HUES48 (cell line): Measurements from ENCODE around the gene IFRD2.
A peak's percentile ranks its signal among the peaks of the same experiment; 100 is the strongest.

Experiments used
- H3K27ac ChIP-seq: one replicate; pipeline ENCODE4 v1.7.0; 2013; ENCODE audit warnings: low read depth, low read length, inconsistent platforms
- H3K27me3 ChIP-seq: 2 replicates; pipeline ENCODE4 v1.6.1; 2013; ENCODE audit warnings: mild to moderate bottlenecking, low read length; ENCODE audit not compliant: control insufficient read depth, insufficient read depth
- H3K36me3 ChIP-seq: 2 replicates; pipeline ENCODE4 v1.6.1; 2013; ENCODE audit warnings: low read length; ENCODE audit not compliant: control insufficient read depth, insufficient read depth
- H3K4me1 ChIP-seq: 2 replicates; pipeline ENCODE4 v1.6.1; 2013; ENCODE audit warnings: mild to moderate bottlenecking, low read length; ENCODE audit not compliant: control insufficient read depth, insufficient read depth
- H3K4me3 ChIP-seq: 2 replicates; pipeline ENCODE4 v1.5.1; 2013; ENCODE audit warnings: mild to moderate bottlenecking, low read depth, low read length
- H3K9ac ChIP-seq: 2 replicates; pipeline ENCODE4 v1.6.1; 2013; ENCODE audit warnings: mild to moderate bottlenecking, low read depth, low read length, moderate library complexity
- H3K9me3 ChIP-seq: 2 replicates; pipeline ENCODE4 v1.6.1; 2013; ENCODE audit warnings: low read length; ENCODE audit not compliant: control insufficient read depth, insufficient read depth

The IFRD2 gene

DNA sequence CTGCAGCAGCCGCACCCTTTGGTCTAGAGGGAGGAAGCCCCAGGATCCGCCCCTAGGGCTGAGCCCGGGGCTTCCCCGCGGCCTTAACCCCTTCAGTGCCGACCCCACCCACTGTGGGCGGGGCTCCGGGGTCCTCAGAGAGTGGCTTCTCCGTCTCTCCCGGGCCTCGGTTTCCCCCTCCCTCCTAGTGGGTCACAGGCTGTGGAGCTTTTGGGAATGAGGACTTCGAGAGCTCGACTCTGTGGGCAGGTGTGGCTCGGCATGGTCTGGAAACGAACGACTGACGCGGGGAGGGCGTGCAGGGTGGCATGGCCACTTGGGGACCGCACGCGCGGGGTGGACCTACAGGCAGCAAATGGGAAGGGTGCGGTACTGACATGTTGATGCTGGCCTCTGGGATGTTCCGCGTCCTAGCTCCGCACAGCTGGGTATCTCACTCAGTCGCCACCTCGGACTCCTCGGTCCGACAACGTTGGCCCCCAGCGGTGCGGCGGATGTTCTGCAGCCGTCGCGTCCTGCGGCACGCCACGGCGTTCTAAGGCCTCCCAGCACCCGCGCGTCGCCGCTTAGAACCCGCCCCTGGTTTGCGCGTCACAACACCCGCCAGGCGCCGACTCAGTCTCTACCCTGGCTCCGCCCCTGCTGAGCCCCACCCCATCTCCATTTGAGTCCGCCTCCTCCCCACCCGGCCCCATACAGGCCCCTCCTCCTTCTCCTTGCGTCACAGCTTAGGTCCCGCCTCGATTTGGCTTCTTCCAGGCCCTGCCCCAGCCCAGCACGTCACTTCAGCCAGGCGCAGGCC is 6.8 kb upstream of the IFRD2 start, which contains the start of the genes HYAL3 and NAA80:
TSS of gene HYAL3 (minus strand) at position 570 of the 802 bp plus-strand sequence. CDS start 3,803 bp downstream, outside the sequence.
TSS of gene NAA80 (minus strand) at position 570 of the 802 bp plus-strand sequence. CDS start 1,942 bp downstream, outside the sequence.
- Histone ChIP-seq H3K27me3 (no peaks in the 10 kb centered on the region), H3K4me1 (peaks cover 5% of the 10 kb centered on the region; the same call in 1 of the 2 replicates), H3K9me3 (no peaks in the 10 kb centered on the region), H3K9ac (peak within 1 kb of the TSS; percentile 69), H3K4me3 (peak within 1 kb of the TSS; percentile 100), H3K36me3 (no peaks in the 10 kb centered on the region), H3K27ac (peak within 1 kb of the TSS; percentile 78)

DNA sequence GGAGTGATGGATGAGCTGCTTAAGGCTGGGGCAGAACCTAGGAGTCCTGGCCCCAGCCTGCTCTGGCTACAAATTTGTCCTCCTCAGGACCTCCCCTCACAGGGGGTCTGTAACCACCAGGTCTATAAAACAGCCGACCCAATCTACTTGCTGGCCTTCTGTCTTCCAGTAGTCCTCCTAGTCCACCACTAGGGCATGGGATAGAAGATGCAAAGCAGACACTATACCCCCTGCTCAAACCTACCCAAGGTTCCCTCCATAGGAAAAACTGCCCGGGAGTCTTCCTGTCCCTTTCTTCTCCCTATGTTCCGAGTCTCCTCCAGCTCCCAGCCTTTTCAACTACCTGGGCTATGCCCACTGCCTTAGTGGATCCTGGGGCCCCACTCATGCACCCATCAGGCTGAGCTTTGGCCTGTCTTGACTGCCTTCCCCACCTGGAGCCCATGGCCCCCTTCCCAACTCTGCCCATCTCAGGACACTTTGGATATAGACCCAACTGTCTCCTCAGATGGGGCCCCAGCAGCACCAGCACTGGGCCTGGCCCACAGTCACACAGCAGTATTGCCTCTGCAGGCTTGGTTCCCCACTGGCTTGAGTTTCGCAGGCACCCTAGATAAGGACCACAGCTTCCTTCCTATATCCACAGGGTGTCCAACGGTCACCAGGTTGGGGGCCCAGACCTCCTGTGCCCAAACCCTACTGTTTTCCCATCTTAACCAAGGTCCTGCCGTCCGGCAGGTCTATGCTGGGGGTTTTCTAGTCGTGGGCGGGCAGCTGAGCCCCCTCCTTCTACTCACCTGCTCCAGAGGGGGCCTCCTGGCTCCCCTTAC is 5.9 kb upstream of the IFRD2 start:
- Histone ChIP-seq H3K4me1 (peaks cover 5% of the 10 kb centered on the region; the same call in 1 of the 2 replicates), H3K36me3 (no peaks in the 10 kb centered on the region), H3K9me3 (no peaks in the 10 kb centered on the region), H3K4me3 (peak overlapping the region; percentile 100), H3K9ac (no peak overlapping the region), H3K27ac (no peak overlapping the region), H3K27me3 (no peaks in the 10 kb centered on the region)

DNA sequence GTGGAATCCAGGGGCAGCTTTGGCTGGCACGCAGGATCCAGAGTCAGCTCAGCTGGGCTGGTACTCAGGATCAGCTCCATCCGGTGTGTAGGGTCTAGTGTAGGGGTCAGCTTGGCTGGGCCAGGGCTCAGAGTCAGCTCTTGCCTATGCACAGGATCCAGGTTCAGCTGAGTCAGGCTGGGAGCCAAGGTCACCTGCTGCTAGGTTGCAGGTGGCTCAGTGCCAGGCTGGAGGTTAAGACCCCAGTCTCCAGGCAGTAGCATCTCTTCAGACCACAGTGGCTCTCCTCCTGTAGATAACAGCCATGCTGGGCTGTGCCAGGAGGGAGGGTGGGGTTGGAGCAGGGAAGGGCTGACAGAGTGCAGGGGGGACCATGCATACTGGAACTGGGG is 5.2 kb upstream of the IFRD2 start:
- Histone ChIP-seq H3K9me3 (no peaks in the 10 kb centered on the region), H3K4me1 (peaks cover 7% of the 10 kb centered on the region; the same call in 1 of the 2 replicates), H3K27me3 (no peaks in the 10 kb centered on the region), H3K36me3 (no peaks in the 10 kb centered on the region), H3K9ac (no peak overlapping the region), H3K4me3 (no peak overlapping the region), H3K27ac (no peak overlapping the region)

DNA sequence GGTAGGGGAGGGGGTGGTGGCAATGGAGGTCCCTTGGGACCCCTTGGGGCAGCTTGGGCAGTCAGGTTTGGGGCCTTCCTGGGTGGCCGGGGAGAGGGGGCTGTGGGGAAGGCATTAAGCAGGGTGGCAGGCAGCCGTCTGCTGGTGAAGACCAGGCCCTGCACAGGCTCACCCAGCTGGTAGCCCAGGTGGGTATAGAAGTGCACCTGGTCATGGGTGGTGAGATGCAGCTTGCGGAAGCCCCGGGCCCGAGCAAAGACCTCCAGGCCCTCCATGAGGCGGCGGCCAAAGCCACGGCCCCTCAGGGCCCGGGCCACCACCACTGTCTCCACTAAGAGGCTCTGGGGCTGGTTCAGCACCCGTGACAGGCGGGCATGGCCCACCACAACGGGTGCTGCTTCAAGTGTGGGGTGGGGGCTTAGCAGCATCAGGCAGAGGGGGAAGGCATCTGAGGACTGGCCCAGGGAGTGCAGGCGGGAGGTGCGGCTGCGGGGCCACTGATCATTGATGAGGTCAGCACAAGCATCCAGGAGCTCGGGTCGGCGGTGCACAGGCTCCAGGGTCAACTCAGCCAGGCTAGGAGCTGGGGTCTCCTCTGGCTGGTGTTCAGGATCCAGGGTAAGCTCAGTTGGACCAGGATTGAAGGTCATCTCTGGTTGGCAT is 4.6 kb upstream of the IFRD2 start:
- Histone ChIP-seq H3K9ac (no peak overlapping the region), H3K36me3 (no peaks in the 10 kb centered on the region), H3K9me3 (no peaks in the 10 kb centered on the region), H3K27me3 (no peaks in the 10 kb centered on the region), H3K4me1 (peaks cover 7% of the 10 kb centered on the region; the same call in 1 of the 2 replicates), H3K4me3 (no peak overlapping the region), H3K27ac (no peak overlapping the region)

DNA sequence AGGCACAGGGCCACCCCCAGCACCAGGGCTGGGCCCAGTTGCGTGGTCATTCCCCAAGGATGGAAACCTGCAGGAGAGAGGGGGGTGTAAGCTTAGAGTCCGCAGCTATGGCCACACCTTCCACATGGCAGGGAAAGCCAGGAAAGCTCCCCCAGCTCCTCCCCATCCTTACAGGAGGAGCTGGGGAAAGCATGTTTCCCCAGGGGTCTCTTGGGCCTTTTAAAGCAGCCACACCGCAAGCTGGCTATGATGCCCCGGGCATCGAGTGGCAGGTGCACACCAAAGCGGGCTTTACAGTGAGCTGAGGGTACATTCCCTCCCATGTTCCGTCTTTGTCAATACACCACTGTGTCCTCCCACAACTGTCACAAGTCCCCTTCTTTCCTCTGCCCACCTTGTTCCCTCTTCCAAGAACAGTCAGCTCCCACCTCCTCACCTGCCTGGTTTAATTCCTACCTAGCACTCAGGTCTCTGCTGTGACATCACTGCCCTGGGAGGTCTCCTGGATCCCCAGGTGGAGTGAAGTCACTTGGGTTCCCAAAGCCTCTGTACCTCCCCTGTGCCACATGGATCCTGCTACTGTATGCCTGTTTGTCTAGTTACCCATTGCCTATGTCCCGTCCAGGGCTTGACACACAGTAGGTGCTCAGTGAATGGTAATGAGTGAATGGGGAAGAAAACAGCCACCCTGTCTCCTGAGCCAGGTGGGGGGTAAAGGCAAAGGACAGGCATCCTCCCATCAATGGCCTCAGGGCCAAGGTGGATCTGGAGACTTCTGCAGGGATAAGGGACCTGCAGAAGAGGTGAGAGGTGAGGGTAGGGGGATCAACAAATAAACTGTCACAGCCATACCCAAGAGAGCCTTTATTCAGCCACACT is 3.6 kb upstream of the IFRD2 start:
- Histone ChIP-seq H3K4me1 (peaks cover 12% of the 10 kb centered on the region), H3K9ac (no peak overlapping the region), H3K4me3 (no peak overlapping the region), H3K27me3 (no peaks in the 10 kb centered on the region), H3K27ac (no peak overlapping the region), H3K36me3 (no peaks in the 10 kb centered on the region), H3K9me3 (no peaks in the 10 kb centered on the region)

DNA sequence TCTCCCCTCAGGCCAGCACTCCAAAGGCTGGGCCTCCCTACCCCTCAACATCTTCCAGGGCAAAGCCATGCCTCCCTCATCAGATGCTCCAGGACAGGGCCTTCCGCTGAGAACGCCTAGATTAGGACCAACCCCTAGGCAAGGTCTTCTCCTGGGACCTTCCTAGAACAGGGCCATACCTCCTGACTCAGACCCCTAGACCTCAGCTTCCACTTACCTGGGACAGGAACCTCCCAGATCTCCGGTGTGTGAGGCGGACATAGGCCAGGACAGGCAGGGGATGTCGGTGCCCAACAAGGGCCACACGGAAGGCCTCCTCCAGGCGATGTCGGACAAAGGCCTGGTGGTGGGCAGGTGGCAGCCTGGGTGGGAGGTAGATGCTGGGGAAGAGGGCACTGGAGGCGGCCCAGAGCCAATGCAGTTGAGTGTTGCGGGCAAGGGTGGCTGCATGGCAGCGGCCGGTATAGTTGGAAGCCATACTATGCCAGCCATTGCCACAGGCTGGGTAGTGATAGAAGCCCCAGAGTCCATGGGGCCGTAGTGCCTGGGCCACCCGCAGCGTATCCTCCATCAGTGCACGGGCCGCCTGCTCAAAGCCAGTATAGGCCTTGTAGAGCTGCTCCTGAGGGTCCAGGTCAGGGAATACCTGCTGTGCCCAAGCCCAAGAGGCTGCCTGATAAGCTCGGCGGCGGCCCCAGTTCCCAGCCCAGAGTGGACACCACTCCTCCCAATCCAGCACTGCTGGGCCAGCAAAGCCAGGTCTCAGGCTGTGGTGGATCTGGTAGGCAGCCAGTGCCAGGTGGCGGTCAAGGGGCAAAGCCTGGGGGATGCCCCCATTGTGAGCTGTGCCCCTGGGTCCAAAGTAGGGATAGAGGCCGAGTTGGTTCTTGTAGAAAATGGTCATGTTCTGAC is 2.5 kb upstream of the IFRD2 start:
- no peak overlapping the region for H3K9ac ChIP-seq
- H3K9me3 ChIP-seq = no peaks in the 10 kb centered on the region
- peaks cover 9% of the 10 kb centered on the region for H3K4me1 ChIP-seq

DNA sequence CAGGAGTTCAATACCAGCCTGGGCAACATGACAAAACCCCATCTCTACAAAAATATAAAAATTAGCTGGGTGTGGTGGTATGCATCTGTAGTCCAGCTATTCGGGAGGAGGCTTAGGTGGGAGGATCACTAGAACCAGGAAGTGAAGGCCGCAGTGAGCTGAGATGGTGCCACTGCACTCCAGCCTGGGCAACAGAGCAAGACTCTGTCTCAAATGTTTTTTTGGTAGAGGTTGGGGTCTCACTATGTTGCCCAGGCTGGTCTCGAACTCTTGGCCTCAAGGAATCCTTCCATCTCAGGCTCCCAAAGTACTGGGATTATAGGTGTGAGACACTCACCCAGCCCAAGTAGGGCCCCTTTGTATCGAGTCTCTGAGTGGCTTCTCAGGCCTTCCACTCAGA is 1.9 kb upstream of the IFRD2 start:
- Histone ChIP-seq H3K4me3 (no peak overlapping the region), H3K27me3 (no peaks in the 10 kb centered on the region), H3K9ac (no peak overlapping the region), H3K9me3 (no peaks in the 10 kb centered on the region), H3K4me1 (peaks cover 7% of the 10 kb centered on the region), H3K36me3 (peaks cover 16% of the 10 kb centered on the region), H3K27ac (no peak overlapping the region)

More for the DNA sequence above, 2.5 kb upstream of the IFRD2 start:
- no peak overlapping the region for H3K27ac ChIP-seq
- H3K4me3 ChIP-seq = no peak overlapping the region
- peaks cover 9% of the 10 kb centered on the region for H3K36me3 ChIP-seq
- no peaks in the 10 kb centered on the region for H3K27me3 ChIP-seq

DNA sequence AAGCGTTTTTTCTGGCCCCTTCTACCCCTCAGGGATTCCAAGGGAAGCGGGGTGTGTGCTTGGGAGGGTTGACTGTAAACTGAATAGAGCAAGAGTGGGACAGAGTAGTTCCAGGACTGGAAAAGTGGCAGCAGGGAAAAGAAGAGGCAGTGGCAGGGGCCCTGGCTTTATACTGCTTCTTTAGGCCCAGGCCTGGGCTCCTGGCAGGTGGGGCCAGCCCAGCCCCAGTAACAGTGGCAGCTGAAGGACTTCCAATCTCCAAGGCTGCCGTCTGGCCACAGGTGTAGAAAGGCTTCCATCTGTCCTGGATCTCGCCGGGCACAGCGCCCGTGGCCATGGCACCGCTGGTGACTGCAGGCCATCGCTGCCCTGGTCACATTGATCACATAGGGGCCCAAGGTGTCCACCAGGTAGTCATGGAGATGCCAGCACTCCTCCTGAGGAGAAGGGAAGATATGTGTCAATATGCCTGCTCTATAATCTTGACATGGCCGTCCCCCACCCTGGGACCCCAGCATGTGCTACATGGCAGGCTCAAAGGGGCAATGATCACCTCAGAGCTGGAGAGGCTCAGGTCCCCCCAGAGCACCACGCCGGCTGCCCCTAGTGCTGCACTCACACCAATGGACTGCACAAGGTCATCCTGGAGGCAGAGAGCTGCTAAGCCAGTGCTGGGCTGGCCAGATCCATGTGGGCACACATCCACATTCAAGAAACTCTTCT is 1.0 kb upstream of the IFRD2 start:
- Histone ChIP-seq H3K36me3 (peaks cover 24% of the 10 kb centered on the region), H3K4me1 (peaks cover 7% of the 10 kb centered on the region), H3K27ac (no peak overlapping the region), H3K4me3 (no peak overlapping the region), H3K9me3 (no peaks in the 10 kb centered on the region), H3K9ac (peak overlapping the region; percentile 34; the same call in 1 of the 2 replicates), H3K27me3 (no peaks in the 10 kb centered on the region)

DNA sequence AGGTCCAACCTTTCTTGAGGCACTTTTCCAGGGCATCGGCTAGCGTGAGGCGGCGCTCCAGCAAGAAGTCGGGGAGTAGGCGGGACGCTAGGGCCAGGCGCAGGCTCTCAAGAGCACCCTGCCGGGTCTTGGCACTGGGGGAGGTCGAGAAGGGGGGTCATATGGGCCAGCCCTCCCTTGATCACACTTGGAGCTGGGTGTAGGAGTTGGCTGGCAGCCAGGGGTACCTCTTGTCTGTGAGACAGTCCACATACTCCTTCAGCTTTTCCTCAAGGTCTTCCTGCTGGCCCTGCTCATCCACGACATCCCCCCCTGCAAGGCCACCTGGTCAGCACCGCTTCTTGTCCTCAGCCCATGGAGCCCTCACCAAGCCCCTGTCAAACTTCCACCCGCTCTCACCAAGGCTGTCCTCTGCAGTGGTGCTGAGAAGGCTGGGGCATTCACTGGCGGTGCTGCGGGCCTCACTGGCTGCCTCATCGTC is 2.0 kb downstream of the IFRD2 start:
- H3K36me3 ChIP-seq = peaks cover 42% of the 10 kb centered on the region
- no peak overlapping the region for H3K4me3 ChIP-seq
- H3K27ac ChIP-seq = no peak overlapping the region
- H3K9ac ChIP-seq = no peak overlapping the region
- H3K9me3 ChIP-seq = no peaks in the 10 kb centered on the region
- no peaks in the 10 kb centered on the region for H3K27me3 ChIP-seq
- peaks cover 7% of the 10 kb centered on the region for H3K4me1 ChIP-seq
